K562 (cell line): ENCODE results near the gene GRK4. TPM values are rescaled to one million over a fixed set of nuclear protein-coding genes. Genes with fewer than 3 reads are reported as not detected.
A peak's percentile ranks its signal among the peaks of the same experiment; 100 is the strongest.

ENCODE experiments used
- ATAC-seq: fragments of 200-7000 bp; cut with Tn5 transposase; 3 replicates; pipeline ENCODE4 v1.9.1; 2020; ENCODE audit warnings: moderate library complexity
- BruUV-seq: library from RNA; stranded (reverse); fragments of 400-500 nt; replicated peaks from 2 replicates; lab custom pipeline; 2021; lab: Mats Ljungman, UMichigan
- CTCF ChIA-PET: fragments of 300-600 bp; formaldehyde crosslinking; extraction: SDS; loops from one replicate; lab custom pipeline; 2021; ENCODE audit warnings: low intra/inter-chr PET ratio; lab: Yijun Ruan, JAX
- POLR2A ChIA-PET: fragments of 300-600, 350-650 bp; sonication (Branson Sonifier 250); formaldehyde crosslinking; extraction: SDS; loops from one replicate; lab custom pipeline; 2021; ENCODE audit warnings: antibody characterized with exemption, inconsistent platforms; lab: Yijun Ruan, JAX
- DNase-seq, 4 experiments: peaks; one replicate each; pipeline versions ENCODE4 v3.0.0 to v3.0.0-alpha.2; 2011 to 2018; ENCODE audit warnings: low spot score in 3 of 4, mixed read lengths in 3 of 4; ENCODE audit errors: extremely low read depth in 1 of 4
- FAIRE-seq: peaks from 2 replicates; lab custom pipeline; 2011; peaks lifted over from hg19 to GRCh38; lab: Jason Lieb, UNC
- H2AFZ ChIP-seq: 2 replicates; pipeline ENCODE4 v1.6.0; 2011; ENCODE audit warnings: low read depth, low read length, control low read depth, inconsistent platforms
- H3K27ac ChIP-seq: fragments of 200-600 bp; 3 replicates; pipeline ENCODE4 v1.8.0; 2011; ENCODE audit warnings: low read depth, mild to moderate bottlenecking, control low read depth, inconsistent platforms, low read length, moderate library complexity, mixed read lengths; ENCODE audit errors: extremely low read depth
- H3K27me3 ChIP-seq, 2 experiments: fragments of 300-600 bp in 1 of 2; 2 replicates in 1 of 2; 3 replicates in 1 of 2; pipeline versions ENCODE4 v1.6.0 to v1.8.0; 2011; ENCODE audit warnings: inconsistent platforms in 2 of 2, low read length in 2 of 2, mild to moderate bottlenecking in 1 of 2, mixed read lengths in 1 of 2, moderate library complexity in 1 of 2; ENCODE audit not compliant: control insufficient read depth in 2 of 2, insufficient read depth in 2 of 2
- H3K36me3 ChIP-seq: fragments of 300-600 bp; 3 replicates; pipeline ENCODE4 v1.8.0; 2011; ENCODE audit warnings: mild to moderate bottlenecking, low read length, inconsistent platforms; ENCODE audit not compliant: control insufficient read depth, insufficient read depth
- H3K4me1 ChIP-seq, 2 experiments: fragments of 200-600 bp in 1 of 2; replicated peaks in 1 of 2; 2 replicates in 1 of 2; 3 replicates in 1 of 2; pipeline versions ENCODE4 v1.5.1 to v1.8.0; 2011; ENCODE audit warnings: inconsistent platforms in 2 of 2, low read length in 2 of 2, mild to moderate bottlenecking in 1 of 2, mixed read lengths in 1 of 2, moderate library complexity in 1 of 2; ENCODE audit not compliant: control insufficient read depth in 2 of 2, insufficient read depth in 2 of 2
- H3K4me2 ChIP-seq: 2 replicates; pipeline ENCODE4 v1.6.1; 2011; ENCODE audit warnings: low read length, control low read depth, inconsistent platforms, mixed read lengths; ENCODE audit not compliant: insufficient read depth
- H3K4me3 ChIP-seq: fragments of 200-600 bp; sonication (generic), shearing (Covaris generic); 2 replicates; pipeline ENCODE4 v1.5.1; 2016; ENCODE audit warnings: control low read depth, inconsistent platforms
- H3K79me2 ChIP-seq: fragments of 200-600 bp; 3 replicates; pipeline ENCODE4 v1.8.0; 2011; ENCODE audit warnings: low read length, inconsistent platforms; ENCODE audit not compliant: control insufficient read depth, insufficient read depth
- H3K9ac ChIP-seq, 2 experiments: 2 replicates each; pipeline versions ENCODE4 v1.6.0 to v1.6.1; 2011; ENCODE audit warnings: low read depth in 2 of 2, low read length in 2 of 2, control low read depth in 1 of 2, inconsistent platforms in 1 of 2, mild to moderate bottlenecking in 1 of 2, mixed read lengths in 1 of 2; ENCODE audit not compliant: insufficient read depth in 1 of 2
- H3K9me1 ChIP-seq: one replicate; pipeline ENCODE4 v1.6.0; 2011; ENCODE audit warnings: inconsistent platforms, mild to moderate bottlenecking, low read length, moderate library complexity; ENCODE audit not compliant: control insufficient read depth, insufficient read depth
- H3K9me3 ChIP-seq: replicated peaks from 2 replicates; pipeline ENCODE4 v1.5.1; 2011; ENCODE audit warnings: low read depth, low read length, inconsistent platforms; ENCODE audit not compliant: control insufficient read depth, insufficient read depth
- H4K20me1 ChIP-seq: replicated peaks from 2 replicates; pipeline ENCODE4 v1.6.1; 2011; ENCODE audit warnings: low read length, inconsistent platforms, mixed read lengths; ENCODE audit not compliant: control insufficient read depth, insufficient read depth
- BHLHE40 ChIP-seq: IDR thresholded peaks from 2 replicates; pipeline ENCODE4 v1.6.1; 2011; ENCODE audit warnings: low read length, improper control_type of control experiment
- CTCF ChIP-seq, 3 experiments: IDR thresholded peaks in 2 of 3; conservative IDR thresholded peaks in 1 of 3; 2 replicates each; pipeline ENCODE4 v1.5.1; 2011 to 2012; ENCODE audit warnings: low read length in 3 of 3, mild to moderate bottlenecking in 3 of 3, control low read depth in 2 of 3, improper control_type of control experiment in 1 of 3, inconsistent platforms in 1 of 3, low read depth in 1 of 3, mixed read lengths in 1 of 3, moderate library complexity in 1 of 3; ENCODE audit not compliant: insufficient read depth in 2 of 3
- CTCFL ChIP-seq: IDR thresholded peaks from 2 replicates; pipeline ENCODE4 v1.6.1; 2011; ENCODE audit warnings: borderline replicate concordance, low read depth, mild to moderate bottlenecking, moderate library complexity, low read length; ENCODE audit not compliant: insufficient read depth, poor library complexity, severe bottlenecking
- PATZ1 ChIP-seq: fragments of 250-450 bp; sonication (Bioruptor Pico); IDR thresholded peaks from 2 replicates; pipeline ENCODE4 v1.5.0; 2020; ENCODE audit warnings: mild to moderate bottlenecking, borderline replicate concordance
- RAD21 ChIP-seq, 2 experiments: fragments of 250-450 bp in 1 of 2; fragments of 450-650 bp in 1 of 2; sonication (Bioruptor Pico) in 1 of 2; formaldehyde crosslinking in 1 of 2; IDR thresholded peaks in 1 of 2; conservative IDR thresholded peaks in 1 of 2; 2 replicates each; pipeline versions ENCODE4 v1.4.0 to v1.8.0; 2020 to 2022; ENCODE audit warnings: mild to moderate bottlenecking in 2 of 2, moderate library complexity in 1 of 2
- RBFOX2 ChIP-seq: fragments of 200-400 bp; formaldehyde crosslinking; IDR thresholded peaks from 2 replicates; pipeline ENCODE4 v1.6.1; 2017; ENCODE audit warnings: low read depth, mild to moderate bottlenecking, low read length, moderate library complexity
- TFAP4 ChIP-seq: sonication (generic); formaldehyde crosslinking; IDR thresholded peaks from 2 replicates; pipeline ENCODE4 v1.8.0; 2022; ENCODE audit warnings: missing genetic modification reagents, mild to moderate bottlenecking, moderate library complexity, borderline replicate concordance
- ZEB2 ChIP-seq: fragments of 450-650 bp; IDR thresholded peaks from 2 replicates; pipeline ENCODE4 v1.6.1; 2016
- ZNF785 ChIP-seq: fragments of 250-450 bp; sonication (Bioruptor Pico); IDR thresholded peaks from 2 replicates; pipeline ENCODE4 v1.4.0; 2020; ENCODE audit warnings: mild to moderate bottlenecking
- ZZZ3 ChIP-seq: fragments of 450-650 bp; IDR thresholded peaks from 2 replicates; pipeline ENCODE4 v1.6.1; 2016; ENCODE audit warnings: antibody characterized with exemption, mild to moderate bottlenecking, moderate library complexity
- WGBS: fragments of 100-300 bp; shearing (Covaris generic); methylation state at CpG from one replicate; pipeline ENCODE4 v1.1.6; 2016; ENCODE audit warnings: low coverage, mixed read lengths; ENCODE audit not compliant: insufficient coverage; ENCODE audit errors: missing lambda C conversion rate; 5-methylcytosine and 5-hydroxymethylcytosine counted together
- in situ Hi-C: fragments of 300-500 bp; cut with MboI; formaldehyde crosslinking; loops from 4 replicates; pipeline ENCODE4 v1.15.0; 2018; ENCODE audit warnings: inconsistent platforms, mixed read lengths
- intact Hi-C: fragments of 100-400 bp; cut with micrococcal nuclease; formaldehyde crosslinking; loops from 2 replicates; pipeline ENCODE4 v1.14.2; 2022
- polyA plus RNA-seq, 8 experiments: library from polyadenylated mRNA; depleted of rRNA in 4 of 8; stranded (reverse) in 5 of 8; unstranded in 3 of 8; fragments of >200 nt; fragmentation: Nextera tagmentation in 2 of 8; fragmentation: Illumina TruSeq in 1 of 8; extraction: Ambion mirVana in 2 of 8; extraction: Trizol in 1 of 8; gene quantifications; 2 replicates each; pipeline versions ENCODE4 v1.2.1 to v1.2.3, GENCODE V29; 2011 to 2014; ENCODE audit warnings: inconsistent platforms in 1 of 8, missing spikeins in 1 of 8
- total RNA-seq, 7 experiments: library from RNA; depleted of rRNA in 6 of 7; stranded (reverse); fragments of >200 nt in 6 of 7; fragmentation: Illumina TruSeq in 2 of 7; extraction: Trizol in 2 of 7; gene quantifications; 2 replicates each; pipeline versions ENCODE4 v1.2.1 to v1.2.3, GENCODE V29; 2011 to 2021; ENCODE audit warnings: low replicate concordance in 1 of 7

Gene GRK4
- total and polyA plus RNA-seq, 9 of the 15 experiments (the other 6 are each of a cell fraction or from before 2014, with no cell fraction given) = 1.1 to 4.8 (median 2.6) TPM

GRCh38 chr4:2954358-2955185, 8.8 kb upstream of the GRK4 start:
- Histone ChIP-seq H3K4me2 (no peak overlapping the region), H3K9me3 (peaks cover 8% of the 10 kb centered on the region), H3K4me1 (0 out of 5 replicates have a peak, but pooled peaks cover 0 to 2% of the 10 kb centered on the region in 2 experiments), H3K9ac (no peak overlapping the region), H3K27me3 (no peaks in the 10 kb centered on the region), H3K36me3 (peaks cover 95% of the 10 kb centered on the region), H2AFZ (no peak overlapping the region), H3K9me1 (no peaks in the 10 kb centered on the region), H4K20me1 (peaks cover 10% of the 10 kb centered on the region; the same call in 1 of the 2 replicates), H3K79me2 (peaks cover 36% of the 10 kb centered on the region), H3K4me3 (no peak overlapping the region), H3K27ac (no peak overlapping the region)
- CTCF ChIA-PET = interaction anchor here (0.5 to 0.6 kb wide), 2 partner anchors 10 to 753 kb away, joined by 3 to 5 read pairs; no protein-coding TSS in a partner anchor
- TF ChIP-seq CTCFL (peak; percentile 32), TFAP4 (peak; percentile 49; the same call in 1 of the 2 replicates), BHLHE40 (0 out of 2 replicates have a peak, but pooled peaks have one; percentile 7), ZNF785 (CRISPR knock-in tag) (no peak), RAD21 (CRISPR knock-in tag; conservative IDR thresholded peaks at IDR 0.05 in 1 of 2, IDR thresholded peaks at IDR 0.05 in 1 of 2) (peak in 1 of 2 experiments; percentile 17; a peak in 1 of 4 replicates), ZZZ3 (no peak), RBFOX2 (peak; percentile 64; the same call in 1 of the 2 replicates), CTCF (IDR thresholded peaks at IDR 0.05 in 2 of 3, conservative IDR thresholded peaks at IDR 0.05 in 1 of 3; ENCODE audit: insufficient read depth in 2 of 3, low read depth in 1 of 3, low read length in 3 of 3) (peak in 2 of 3 experiments; percentile 69 to 96; a peak in 5 of 6 replicates), PATZ1 (CRISPR knock-in tag) (no peak), ZEB2 (peak; percentile 61)
- no TSS peak for BruUV-seq
- intact Hi-C loops (no loop called here), in situ Hi-C loops (no loop called here)
- ATAC-seq (peak; percentile 73), DNase-seq (peak in 3 of 4 experiments; percentile 33 to 59 (median 50)), FAIRE-seq (no peak)
- POLR2A ChIA-PET = interaction anchor here (0.6 to 3.1 kb wide), 4 partner anchors 8 to 56 kb away, joined by 3 to 23 read pairs (median 7); partner anchors contain the start of genes GRK4 and NOP14
- 92% methylated on average over 21 of the region's 33 CpGs for WGBS
